GM21381 (cell line): Measurements from ENCODE around the gene SNX30.
"Not testable (repeated sequence)": the region's sequence is repeated elsewhere in the genome, so short reads cannot be mapped to it uniquely, and the experiment has no call there.

ENCODE experiments used
- ATAC-seq: cut with Tn5 transposase; IDR thresholded peaks from one replicate; pipeline ENCODE4 v1.9.1; 2021; ENCODE audit warnings: mild to moderate bottlenecking, moderate library complexity; ENCODE audit not compliant: unreplicated experiment

Gene SNX30

GRCh38 chr9:112750016-112750763 is at the start of gene SNX30:
Gene SNX30, plus strand, starts transcription at chr9:112750760. Its CDS starts 242 bp downstream, at chr9:112751002.
- peak; percentile 81 for ATAC-seq

- ATAC-seq, result no peak
Observed at GRCh38 chr9:112703304-112703703, 47.3 kb upstream of the SNX30 start.

GRCh38 chr9:112705768-112706427 is 44.7 kb upstream of the SNX30 start:
- ATAC-seq, result no peak

GRCh38 chr9:112711050-112711689 is 39.4 kb upstream of the SNX30 start:
- ATAC-seq, result no peak

- no peak for ATAC-seq
Observed at GRCh38 chr9:112712678-112713077, 37.9 kb upstream of the SNX30 start.

GRCh38 chr9:112717661-112718331 is 32.8 kb upstream of the SNX30 start, which contains the start of gene INIP:
Gene INIP, minus strand, starts transcription at chr9:112718117. Its CDS starts 1,632 bp downstream, at chr9:112716485.
- peak; percentile 96 for ATAC-seq

- ATAC-seq, result no peak
Observed at GRCh38 chr9:112719241-112719691, 31.3 kb upstream of the SNX30 start.

- no peak for ATAC-seq
Observed at GRCh38 chr9:112719696-112720095, 30.9 kb upstream of the SNX30 start.

- ATAC-seq, result no peak
Observed at GRCh38 chr9:112720113-112720780, 30.3 kb upstream of the SNX30 start.

GRCh38 chr9:112722749-112723148 is 27.8 kb upstream of the SNX30 start:
- not testable (repeated sequence) for ATAC-seq

- no peak for ATAC-seq
Observed at GRCh38 chr9:112725961-112726360, 24.6 kb upstream of the SNX30 start.

- peak; percentile 53 for ATAC-seq
Observed at GRCh38 chr9:112726428-112726827, 24.1 kb upstream of the SNX30 start.

- ATAC-seq, result no peak
Observed at GRCh38 chr9:112728401-112728800, 22.2 kb upstream of the SNX30 start.

- no peak for ATAC-seq
Observed at GRCh38 chr9:112731971-112732370, 18.6 kb upstream of the SNX30 start.

- ATAC-seq, result no peak
Observed at GRCh38 chr9:112734892-112735291, 15.7 kb upstream of the SNX30 start.

GRCh38 chr9:112743216-112743836 is 7.2 kb upstream of the SNX30 start:
- no peak for ATAC-seq

- ATAC-seq, result no peak
Observed at GRCh38 chr9:112744177-112744576, 6.4 kb upstream of the SNX30 start.

- ATAC-seq, result no peak
Observed at GRCh38 chr9:112747094-112747493, 3.5 kb upstream of the SNX30 start.

- no peak for ATAC-seq
Observed at GRCh38 chr9:112750764-112751055, 150 bp downstream of the SNX30 start.

- peak; percentile 27 for ATAC-seq
Observed at GRCh38 chr9:112751056-112751795, 666 bp downstream of the SNX30 start.
